Thyroid gland (tissue), 4 donors: Measurements from ENCODE around the gene SNX9.

Source experiments
- POLR2A ChIP-seq, 2 donors: fragments of 450-650 bp; IDR thresholded peaks; one replicate each; pipeline ENCODE4 v1.6.1; 2017; ENCODE audit warnings: antibody characterized with exemption in 2 of 2, mild to moderate bottlenecking in 2 of 2, moderate library complexity in 1 of 2
- TF ChIP-seq, protein P1 (sequence below), 6 experiments: fragments of 200-600 bp in 3 of 6; fragments of 450-650 bp in 3 of 6; sonication (generic) in 3 of 6; IDR thresholded peaks; one replicate each; pipeline ENCODE4 v1.5.1; 2016 to 2019; ENCODE audit warnings: antibody characterized with exemption in 6 of 6, mild to moderate bottlenecking in 2 of 6, inconsistent platforms in 1 of 6, moderate library complexity in 1 of 6

DNA sequence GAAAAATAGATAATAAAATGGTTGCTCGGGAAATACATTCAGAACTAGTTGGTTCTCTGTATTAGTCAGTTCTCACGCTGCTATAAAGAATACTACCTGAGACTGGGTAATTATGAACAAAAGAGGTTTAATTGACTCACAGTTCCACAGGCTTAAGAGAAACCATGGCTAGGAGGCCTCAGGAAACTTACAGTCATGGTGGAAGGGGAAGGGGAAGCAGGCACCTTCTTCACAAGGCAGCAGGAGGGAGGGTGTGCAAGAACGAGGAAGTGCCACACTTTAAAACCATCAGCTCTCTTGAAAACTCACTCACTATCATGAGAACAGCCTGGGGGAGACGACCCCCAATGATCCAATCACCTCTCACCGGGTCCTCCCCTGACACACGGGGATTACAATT, 24.2 kb upstream of the SNX9 start:
- TF ChIP-seq POLR2A (IDR thresholded peaks at IDR 0.05), result no peak
- TF ChIP-seq, protein P1, sequence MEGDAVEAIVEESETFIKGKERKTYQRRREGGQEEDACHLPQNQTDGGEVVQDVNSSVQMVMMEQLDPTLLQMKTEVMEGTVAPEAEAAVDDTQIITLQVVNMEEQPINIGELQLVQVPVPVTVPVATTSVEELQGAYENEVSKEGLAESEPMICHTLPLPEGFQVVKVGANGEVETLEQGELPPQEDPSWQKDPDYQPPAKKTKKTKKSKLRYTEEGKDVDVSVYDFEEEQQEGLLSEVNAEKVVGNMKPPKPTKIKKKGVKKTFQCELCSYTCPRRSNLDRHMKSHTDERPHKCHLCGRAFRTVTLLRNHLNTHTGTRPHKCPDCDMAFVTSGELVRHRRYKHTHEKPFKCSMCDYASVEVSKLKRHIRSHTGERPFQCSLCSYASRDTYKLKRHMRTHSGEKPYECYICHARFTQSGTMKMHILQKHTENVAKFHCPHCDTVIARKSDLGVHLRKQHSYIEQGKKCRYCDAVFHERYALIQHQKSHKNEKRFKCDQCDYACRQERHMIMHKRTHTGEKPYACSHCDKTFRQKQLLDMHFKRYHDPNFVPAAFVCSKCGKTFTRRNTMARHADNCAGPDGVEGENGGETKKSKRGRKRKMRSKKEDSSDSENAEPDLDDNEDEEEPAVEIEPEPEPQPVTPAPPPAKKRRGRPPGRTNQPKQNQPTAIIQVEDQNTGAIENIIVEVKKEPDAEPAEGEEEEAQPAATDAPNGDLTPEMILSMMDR (IDR thresholded peaks at IDR 0.05), result no peak
